Measurements from ENCODE around the gene GOLIM4.

GOLIM4 gene

GRCh38 chr3:167967257-167968036 is 128.3 kb downstream of the GOLIM4 start:
- DNase-seq (ENCODE audit: low read depth) = peak; percentile 37
- TF ChIP-seq, protein P1, sequence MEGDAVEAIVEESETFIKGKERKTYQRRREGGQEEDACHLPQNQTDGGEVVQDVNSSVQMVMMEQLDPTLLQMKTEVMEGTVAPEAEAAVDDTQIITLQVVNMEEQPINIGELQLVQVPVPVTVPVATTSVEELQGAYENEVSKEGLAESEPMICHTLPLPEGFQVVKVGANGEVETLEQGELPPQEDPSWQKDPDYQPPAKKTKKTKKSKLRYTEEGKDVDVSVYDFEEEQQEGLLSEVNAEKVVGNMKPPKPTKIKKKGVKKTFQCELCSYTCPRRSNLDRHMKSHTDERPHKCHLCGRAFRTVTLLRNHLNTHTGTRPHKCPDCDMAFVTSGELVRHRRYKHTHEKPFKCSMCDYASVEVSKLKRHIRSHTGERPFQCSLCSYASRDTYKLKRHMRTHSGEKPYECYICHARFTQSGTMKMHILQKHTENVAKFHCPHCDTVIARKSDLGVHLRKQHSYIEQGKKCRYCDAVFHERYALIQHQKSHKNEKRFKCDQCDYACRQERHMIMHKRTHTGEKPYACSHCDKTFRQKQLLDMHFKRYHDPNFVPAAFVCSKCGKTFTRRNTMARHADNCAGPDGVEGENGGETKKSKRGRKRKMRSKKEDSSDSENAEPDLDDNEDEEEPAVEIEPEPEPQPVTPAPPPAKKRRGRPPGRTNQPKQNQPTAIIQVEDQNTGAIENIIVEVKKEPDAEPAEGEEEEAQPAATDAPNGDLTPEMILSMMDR (IDR thresholded peaks at IDR 0.05; ENCODE audit: control insufficient read depth, extremely low read depth, insufficient read depth) = no peak
- H3K4me3 ChIP-seq (ENCODE audit: low read depth, low read length) = no peak overlapping the region

Measured in LNCaP clone FGC (cell line).